Measurements from ENCODE around the gene PARP14.

DNA sequence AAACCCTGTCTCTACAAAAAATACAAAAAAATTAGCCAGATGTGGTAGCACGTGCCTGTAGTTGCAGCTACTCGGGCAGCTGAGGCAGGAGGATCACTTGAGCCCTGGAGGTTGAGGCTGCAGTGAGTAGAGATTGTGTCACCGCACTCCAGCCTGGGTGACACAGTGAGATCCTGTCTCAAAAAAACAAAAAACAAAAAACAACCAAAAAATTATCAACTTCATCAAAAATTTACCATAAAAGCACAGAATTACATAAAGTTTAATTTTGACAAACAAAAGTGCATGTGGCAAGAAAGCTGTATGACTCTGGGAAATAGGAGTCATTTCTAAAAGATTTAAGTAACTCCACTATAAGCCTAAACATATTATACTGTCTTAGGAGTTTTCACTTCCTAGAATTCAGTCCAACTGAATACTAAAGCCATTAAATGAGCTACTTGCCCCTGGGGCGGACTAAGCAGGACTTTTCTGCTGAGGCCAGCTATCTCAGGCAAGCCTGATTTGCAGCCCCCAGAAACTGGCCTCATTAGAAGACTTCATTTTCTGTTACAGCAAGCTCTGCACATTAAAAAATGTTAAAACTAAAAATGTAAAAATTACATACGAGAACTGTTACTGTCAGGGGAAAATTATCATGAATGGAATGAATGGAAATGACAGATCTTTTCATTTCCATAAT lies 90.0 kb downstream of the PARP14 start:
- TF ChIP-seq POLR2A (IDR thresholded peaks at IDR 0.05): no peak
- TF ChIP-seq, protein P1, sequence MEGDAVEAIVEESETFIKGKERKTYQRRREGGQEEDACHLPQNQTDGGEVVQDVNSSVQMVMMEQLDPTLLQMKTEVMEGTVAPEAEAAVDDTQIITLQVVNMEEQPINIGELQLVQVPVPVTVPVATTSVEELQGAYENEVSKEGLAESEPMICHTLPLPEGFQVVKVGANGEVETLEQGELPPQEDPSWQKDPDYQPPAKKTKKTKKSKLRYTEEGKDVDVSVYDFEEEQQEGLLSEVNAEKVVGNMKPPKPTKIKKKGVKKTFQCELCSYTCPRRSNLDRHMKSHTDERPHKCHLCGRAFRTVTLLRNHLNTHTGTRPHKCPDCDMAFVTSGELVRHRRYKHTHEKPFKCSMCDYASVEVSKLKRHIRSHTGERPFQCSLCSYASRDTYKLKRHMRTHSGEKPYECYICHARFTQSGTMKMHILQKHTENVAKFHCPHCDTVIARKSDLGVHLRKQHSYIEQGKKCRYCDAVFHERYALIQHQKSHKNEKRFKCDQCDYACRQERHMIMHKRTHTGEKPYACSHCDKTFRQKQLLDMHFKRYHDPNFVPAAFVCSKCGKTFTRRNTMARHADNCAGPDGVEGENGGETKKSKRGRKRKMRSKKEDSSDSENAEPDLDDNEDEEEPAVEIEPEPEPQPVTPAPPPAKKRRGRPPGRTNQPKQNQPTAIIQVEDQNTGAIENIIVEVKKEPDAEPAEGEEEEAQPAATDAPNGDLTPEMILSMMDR (IDR thresholded peaks at IDR 0.05): no peak

Data from breast epithelium (tissue), 3 donors.